GM19099 (cell line): ENCODE measurements around the gene SDHAF3.

Source experiments
- POLR2A ChIP-seq: IDR thresholded peaks from 3 replicates; pipeline ENCODE4 v1.6.1; 2011; ENCODE audit warnings: low read depth; ENCODE audit not compliant: insufficient read length; ENCODE audit errors: extremely low read depth

Gene SDHAF3

DNA sequence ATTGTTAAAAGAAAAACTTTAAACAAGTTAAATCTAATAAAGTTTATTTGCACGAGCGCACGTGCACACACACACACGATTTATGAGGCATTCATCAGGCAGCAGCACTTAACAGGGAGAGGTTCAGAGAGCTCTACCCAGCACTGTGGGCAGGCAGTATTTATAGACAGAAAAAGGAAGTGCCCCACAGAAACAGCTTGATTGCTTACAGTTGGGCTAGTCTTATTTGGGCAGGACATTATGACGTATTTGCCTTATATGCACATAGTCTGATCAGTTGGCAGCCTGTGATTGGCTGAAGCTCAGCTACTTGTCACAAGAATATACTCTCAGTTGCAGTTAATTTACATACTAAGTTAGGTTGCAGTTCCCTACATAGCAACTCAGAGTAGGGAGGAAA is 1.2 kb upstream of the SDHAF3 start:
- TF ChIP-seq POLR2A, result no peak

DNA sequence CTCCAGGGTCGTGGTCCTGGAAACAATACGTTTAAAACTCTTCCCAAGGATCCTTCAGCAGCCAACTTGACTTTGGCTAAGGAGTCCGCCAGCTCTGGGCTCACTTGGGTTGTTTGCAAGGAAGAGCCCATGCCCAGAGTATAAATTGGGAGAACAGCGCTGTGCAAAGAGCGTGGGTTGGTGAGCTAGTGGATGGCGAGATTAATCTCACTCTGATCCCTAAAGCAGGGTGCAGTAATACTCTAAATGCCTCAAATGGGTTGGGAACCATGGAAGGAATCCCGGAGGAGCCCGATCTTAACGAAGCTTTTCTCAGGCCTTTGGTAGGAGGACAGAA is 495 bp upstream of the SDHAF3 start:
- no peak for TF ChIP-seq POLR2A

GRCh38 chr7:97118306-97118917 is 914 bp downstream of the SDHAF3 start:
- no peak for TF ChIP-seq POLR2A

GRCh38 chr7:97119747-97120146 is 2.2 kb downstream of the SDHAF3 start:
- TF ChIP-seq POLR2A, result no peak

DNA sequence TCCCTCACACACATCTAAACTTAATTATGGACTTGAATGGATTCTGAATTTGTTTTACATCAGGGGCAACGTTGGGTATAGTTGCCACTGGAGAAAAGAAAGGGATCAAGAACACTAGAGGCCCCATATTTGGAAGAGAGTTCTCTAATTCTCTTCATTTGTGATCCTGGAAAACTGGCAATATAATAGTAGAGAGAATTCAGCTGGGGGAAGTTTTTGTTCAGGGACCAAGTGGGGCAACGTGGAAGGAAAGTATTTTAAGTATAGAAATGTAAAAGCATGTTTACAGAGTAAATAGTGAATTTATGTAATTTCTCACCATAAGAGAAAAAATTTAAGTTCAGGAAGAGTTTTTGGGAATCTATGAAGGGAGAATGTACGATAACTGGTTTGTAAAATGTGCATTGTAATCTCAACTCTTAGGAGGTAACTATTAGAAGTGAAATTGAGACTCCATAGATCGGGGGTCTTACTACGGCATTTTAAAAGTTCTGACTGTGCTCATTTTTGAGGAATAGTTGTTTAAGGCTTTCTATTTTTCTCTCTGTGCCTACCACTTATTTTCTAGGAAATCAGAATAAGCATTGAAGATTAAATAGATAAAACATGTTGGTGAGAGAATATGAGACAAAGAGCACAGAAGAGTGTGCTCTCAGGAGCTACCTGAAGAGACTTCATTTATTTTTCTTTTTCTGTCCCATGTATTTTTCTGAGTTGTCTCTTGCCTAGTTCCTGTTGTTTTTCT is 3.4 kb downstream of the SDHAF3 start:
- TF ChIP-seq POLR2A, result no peak

DNA sequence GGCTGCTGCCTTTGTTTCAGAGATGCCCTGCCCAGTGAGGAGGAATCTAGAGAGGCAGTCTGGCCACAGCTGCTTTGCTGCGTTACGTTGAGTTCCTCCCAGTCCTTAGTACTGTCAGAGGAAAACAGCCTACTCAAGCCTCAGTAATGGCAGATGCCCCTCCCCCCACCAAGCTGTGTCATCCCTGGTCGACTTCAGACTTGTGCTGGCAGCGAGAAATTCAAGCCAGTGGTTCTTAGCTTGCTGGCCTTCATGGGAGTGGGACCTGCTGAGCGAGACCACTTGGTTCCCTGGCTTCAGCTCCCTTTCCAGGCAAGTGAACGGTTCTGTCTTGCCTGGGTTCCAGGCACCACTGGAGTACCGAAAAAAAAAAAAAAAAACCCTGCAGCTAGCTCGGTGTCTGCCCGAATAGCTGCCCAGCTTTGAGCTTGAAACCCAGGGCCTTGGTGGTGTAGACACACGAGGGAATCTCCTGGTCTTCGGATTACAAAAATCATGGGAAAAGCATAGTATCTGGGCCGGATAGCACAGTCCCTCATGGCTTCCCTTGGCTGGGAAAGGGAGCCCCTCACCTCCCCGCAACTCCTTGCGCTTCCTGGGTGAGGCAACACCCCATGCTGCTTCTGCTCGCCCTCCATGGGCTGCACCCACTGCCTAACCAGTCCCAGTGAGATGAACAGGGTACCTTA is 9.1 kb downstream of the SDHAF3 start:
- no peak for TF ChIP-seq POLR2A

DNA sequence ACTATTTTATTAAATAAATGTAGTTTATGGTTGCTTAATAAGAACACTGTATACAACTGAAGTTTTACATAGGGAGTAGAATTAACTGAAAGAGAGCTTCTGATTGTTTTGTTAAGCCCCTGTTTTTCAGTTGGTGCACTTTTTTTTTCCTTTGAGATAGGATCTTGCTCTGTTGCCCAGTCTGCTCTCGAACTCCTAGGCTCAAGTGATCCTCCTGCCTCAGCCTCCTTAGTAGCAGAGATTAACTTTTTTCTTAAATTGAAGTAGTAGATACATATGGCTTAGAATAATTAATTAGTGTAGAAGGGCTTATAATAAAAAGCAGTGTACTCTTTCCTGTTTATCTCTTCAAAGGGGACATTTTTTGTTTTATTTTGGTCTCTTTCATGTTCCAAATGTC is 11.2 kb downstream of the SDHAF3 start:
- no peak for TF ChIP-seq POLR2A

DNA sequence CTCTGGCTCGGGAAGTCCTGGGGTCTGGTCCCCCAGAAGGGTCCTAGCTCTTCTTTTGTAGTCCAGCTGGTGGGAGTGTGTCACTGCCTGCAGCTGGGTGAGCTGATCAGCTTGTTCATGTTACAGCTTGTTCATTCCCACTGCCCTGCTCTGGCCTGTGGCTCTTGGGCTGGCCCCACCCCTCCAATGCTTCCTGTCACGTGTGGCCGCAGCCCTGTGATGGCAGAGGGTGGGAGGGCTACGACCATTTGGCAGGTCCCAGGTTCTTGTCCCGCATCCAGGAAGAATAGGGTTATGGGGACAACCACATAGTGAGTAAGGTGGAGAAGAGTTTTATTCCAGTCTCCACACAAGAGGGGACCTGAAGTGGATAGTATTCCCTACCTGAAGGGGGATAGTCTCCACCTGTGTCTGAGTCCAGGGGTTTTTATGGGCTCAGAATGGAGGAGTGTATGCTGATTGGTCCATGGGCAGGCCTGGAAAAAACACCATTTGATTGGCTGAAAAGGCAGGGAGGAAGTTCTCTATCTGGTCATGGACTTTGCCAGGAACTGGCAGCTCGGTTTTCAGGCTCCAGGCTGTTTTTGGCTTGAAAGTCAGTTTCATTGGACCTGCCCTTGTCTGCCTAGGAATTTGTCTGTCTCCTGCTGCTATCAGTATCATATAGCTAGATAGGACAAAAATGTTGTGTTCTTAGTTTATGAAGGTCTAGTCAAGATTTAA is 13.1 kb downstream of the SDHAF3 start:
- TF ChIP-seq POLR2A, result no peak

- TF ChIP-seq POLR2A, result no peak
Observed at GRCh38 chr7:97133159-97133558, 15.7 kb downstream of the SDHAF3 start.

GRCh38 chr7:97138830-97139229 is 21.3 kb downstream of the SDHAF3 start:
- TF ChIP-seq POLR2A, result no peak

DNA sequence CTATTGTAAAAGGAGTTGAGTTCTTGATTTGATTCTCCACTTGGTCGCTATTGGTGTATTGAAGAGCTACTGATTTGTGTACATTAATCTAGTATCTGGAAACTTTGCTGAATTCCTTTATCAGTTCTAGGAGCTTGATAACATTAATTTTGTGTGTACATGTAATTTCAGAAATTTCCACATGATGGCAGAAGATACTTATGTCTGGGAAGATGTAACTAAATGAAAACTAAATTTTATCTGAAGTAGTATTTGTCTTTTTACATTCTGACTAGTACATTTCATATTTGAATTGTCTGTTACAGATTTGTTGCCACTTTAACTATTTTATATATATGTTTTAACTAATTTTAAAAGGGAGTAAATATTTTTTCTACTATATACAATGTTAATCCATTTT is 27.6 kb downstream of the SDHAF3 start:
- no peak for TF ChIP-seq POLR2A

DNA sequence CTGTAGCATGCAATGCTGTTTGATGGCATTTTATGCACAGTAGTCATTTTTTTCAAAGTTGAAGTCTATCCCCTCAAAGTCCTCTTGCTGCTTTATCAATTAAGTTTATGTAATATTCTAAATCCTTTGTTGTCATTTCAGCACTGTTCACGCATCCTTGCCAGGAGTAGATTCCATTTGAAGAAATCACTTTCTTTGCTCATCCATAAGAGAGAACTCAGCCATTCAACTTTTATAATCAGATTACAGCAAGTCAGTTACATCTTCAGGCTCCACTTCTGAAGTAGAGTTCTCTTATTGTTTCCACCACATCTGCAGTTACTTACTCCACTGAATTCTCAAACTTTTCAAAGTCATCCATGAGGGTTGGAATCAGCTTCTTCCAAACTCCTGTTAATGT is 32.3 kb downstream of the SDHAF3 start:
- no peak for TF ChIP-seq POLR2A

DNA sequence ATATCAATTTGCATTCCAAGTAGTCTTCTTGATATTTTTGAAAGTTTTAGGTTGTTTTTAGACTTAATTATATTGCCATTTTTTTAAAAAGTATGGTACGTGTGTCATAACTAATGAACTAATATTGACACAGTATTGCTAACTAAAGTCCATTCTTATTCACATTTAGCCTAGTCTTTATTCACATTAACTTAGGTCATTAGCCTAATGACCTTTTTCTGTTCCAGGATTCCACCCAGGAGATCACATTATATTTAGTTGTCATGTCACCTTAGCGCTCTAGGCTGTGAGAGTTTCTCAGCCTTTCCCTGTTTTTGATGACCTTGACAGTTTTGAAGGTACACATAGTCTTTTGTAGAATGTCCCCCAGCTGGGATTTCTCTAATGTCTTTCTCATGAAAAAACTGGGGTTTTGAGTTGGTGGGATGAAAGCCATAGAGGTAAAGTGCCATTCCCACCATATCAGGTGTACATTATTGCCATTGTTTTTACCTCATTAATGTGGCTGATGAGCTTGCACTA is 38.5 kb downstream of the SDHAF3 start:
- no peak for TF ChIP-seq POLR2A

DNA sequence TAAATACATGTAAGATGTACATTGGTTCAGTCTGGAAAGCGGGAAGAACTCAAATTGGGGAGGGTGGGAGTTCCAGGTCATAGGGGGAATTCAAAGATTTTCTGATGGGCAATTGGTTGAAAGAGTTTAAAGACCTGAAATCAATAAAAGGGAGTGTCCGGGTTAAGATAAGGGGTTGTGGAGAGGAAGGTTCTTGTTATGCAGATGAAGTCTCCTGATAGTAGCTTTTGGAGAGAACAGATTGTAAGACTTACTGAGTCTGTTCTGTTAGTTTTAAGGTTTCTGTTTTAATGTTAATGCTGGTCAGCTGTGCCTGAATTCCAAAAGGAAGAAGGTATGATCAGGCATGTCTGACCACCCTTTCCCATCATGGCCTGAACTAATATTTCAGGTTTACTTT is 48.8 kb downstream of the SDHAF3 start:
- no peak for TF ChIP-seq POLR2A

- no peak for TF ChIP-seq POLR2A
Observed at GRCh38 chr7:97167176-97167575, 49.7 kb downstream of the SDHAF3 start.
